ENCODE data around the gene ALX1. TPM values are rescaled to one million over a fixed set of nuclear protein-coding genes. Genes with fewer than 3 reads are reported as not detected.
A peak's percentile ranks its signal among the peaks of the same experiment; 100 is the strongest.

The ALX1 gene
- total RNA-seq, 4 donors from 2014 or later: not detected

DNA sequence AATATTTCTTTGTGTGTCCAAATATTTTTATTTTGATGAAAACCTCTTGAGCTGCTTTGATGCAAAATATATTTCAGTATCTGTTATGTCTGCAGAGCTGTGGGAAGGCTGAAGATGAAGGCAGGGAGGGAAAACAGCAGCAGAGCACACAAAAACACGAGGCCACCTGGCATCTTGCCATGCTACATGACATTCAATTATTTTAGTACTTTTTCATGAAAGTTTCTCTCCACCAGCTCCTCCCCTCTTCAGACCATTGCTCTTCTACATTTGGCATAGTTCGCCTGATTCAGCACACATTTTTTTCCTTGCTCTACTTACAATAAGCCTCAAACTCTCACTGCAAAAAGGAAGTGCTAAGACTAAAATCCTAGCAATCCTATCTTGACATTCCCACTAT, 4.6 kb upstream of the ALX1 start:
- Histone ChIP-seq H3K36me3 (no peaks in the 10 kb centered on the region), H3K9me3 (peaks cover 0 to 5% (median 0%) of the 10 kb centered on the region in 4 donors), H3K27me3 (peaks cover 0 to 13% of the 10 kb centered on the region in 2 donors), H3K27ac (no peak overlapping the region), H3K4me1 (peaks cover 0 to 10% (median 0%) of the 10 kb centered on the region in 4 donors), H3K4me3 (no peak overlapping the region)
- no peak for DNase-seq
- no peak for TF ChIP-seq POLR2A (IDR thresholded peaks at IDR 0.05)
- TF ChIP-seq, protein P1, sequence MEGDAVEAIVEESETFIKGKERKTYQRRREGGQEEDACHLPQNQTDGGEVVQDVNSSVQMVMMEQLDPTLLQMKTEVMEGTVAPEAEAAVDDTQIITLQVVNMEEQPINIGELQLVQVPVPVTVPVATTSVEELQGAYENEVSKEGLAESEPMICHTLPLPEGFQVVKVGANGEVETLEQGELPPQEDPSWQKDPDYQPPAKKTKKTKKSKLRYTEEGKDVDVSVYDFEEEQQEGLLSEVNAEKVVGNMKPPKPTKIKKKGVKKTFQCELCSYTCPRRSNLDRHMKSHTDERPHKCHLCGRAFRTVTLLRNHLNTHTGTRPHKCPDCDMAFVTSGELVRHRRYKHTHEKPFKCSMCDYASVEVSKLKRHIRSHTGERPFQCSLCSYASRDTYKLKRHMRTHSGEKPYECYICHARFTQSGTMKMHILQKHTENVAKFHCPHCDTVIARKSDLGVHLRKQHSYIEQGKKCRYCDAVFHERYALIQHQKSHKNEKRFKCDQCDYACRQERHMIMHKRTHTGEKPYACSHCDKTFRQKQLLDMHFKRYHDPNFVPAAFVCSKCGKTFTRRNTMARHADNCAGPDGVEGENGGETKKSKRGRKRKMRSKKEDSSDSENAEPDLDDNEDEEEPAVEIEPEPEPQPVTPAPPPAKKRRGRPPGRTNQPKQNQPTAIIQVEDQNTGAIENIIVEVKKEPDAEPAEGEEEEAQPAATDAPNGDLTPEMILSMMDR (IDR thresholded peaks at IDR 0.05): no peak

- no peak overlapping the region for H3K27ac ChIP-seq
- no peaks in the 10 kb centered on the region for H3K36me3 ChIP-seq
- H3K4me1 ChIP-seq: peaks cover 0 to 13% (median 0%) of the 10 kb centered on the region in 4 donors
- H3K27me3 ChIP-seq: peaks cover 0 to 22% of the 10 kb centered on the region in 2 donors
- no peak for DNase-seq
- peaks cover 0 to 5% (median 0%) of the 10 kb centered on the region in 4 donors for H3K9me3 ChIP-seq
- H3K4me3 ChIP-seq: no peak overlapping the region
- no peak for TF ChIP-seq POLR2A (IDR thresholded peaks at IDR 0.05)
- TF ChIP-seq, protein P1 (IDR thresholded peaks at IDR 0.05): no peak
These were observed 2.8 kb upstream of the ALX1 start for GRCh38 chr12:85277191-85277590.

GRCh38 chr12:85277900-85278597, 2.0 kb upstream of the ALX1 start:
- peaks cover 0 to 13% (median 0%) of the 10 kb centered on the region in 4 donors for H3K4me1 ChIP-seq
- H3K27me3 ChIP-seq: peaks cover 0 to 22% of the 10 kb centered on the region in 2 donors
- H3K4me3 ChIP-seq: no peak overlapping the region
- H3K27ac ChIP-seq: no peak overlapping the region
- peaks cover 0 to 5% (median 0%) of the 10 kb centered on the region in 4 donors for H3K9me3 ChIP-seq
- DNase-seq: peak in 2 of 3 donors; percentile 46 to 63
- no peaks in the 10 kb centered on the region for H3K36me3 ChIP-seq
- TF ChIP-seq POLR2A (IDR thresholded peaks at IDR 0.05): no peak

- no peaks in the 10 kb centered on the region for H3K36me3 ChIP-seq
- H3K9me3 ChIP-seq: peaks cover 0 to 5% (median 0%) of the 10 kb centered on the region in 4 donors
- H3K27ac ChIP-seq: no peak overlapping the region
- H3K27me3 ChIP-seq: peaks cover 0 to 22% of the 10 kb centered on the region in 2 donors
- H3K4me3 ChIP-seq: no peak overlapping the region
- peak in 1 of 3 donors; percentile 43 for DNase-seq
- H3K4me1 ChIP-seq: peaks cover 0 to 13% (median 0%) of the 10 kb centered on the region in 4 donors
- TF ChIP-seq, protein P1 (IDR thresholded peaks at IDR 0.05): no peak
- TF ChIP-seq POLR2A (IDR thresholded peaks at IDR 0.05): no peak
These were observed 1.2 kb upstream of the ALX1 start for GRCh38 chr12:85278598-85279448.

DNA sequence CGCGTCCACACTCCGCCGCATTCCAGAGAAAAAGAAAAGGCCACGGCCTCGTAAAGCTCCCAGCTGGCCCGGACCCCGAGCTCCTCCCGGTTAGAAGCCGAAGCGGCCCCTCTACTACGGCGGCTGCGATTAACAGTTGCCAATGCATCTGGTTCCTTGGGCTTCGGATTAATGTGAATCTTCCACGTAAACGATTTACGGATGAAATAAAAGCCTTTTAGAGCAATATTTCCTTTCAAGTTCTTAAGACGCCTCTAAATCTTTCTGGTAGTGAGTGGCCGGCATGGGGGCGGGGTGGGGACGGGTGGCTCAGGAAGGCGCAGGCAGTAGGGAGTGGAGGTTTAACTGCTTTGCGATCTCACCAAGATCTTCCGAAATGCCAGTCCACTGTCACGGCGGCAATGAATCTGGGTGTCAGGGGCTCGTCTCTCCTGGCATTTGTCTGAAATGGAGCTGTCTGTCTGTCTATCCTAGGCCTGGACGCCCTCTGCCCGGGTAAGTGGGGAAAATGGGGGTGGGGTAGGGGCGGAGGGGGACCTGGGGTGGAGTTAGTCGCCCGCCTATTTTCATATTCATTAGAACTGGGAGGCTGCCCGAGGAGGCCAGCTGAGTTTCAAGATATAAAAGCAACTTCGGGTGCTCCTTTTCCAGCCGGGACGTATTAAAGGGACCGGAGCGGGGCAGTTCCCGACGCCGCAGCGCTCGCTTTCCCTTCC, 413 bp upstream of the ALX1 start:
- peaks cover 0 to 13% (median 0%) of the 10 kb centered on the region in 4 donors for H3K4me1 ChIP-seq
- peak in 1 of 3 donors; percentile 35 for DNase-seq
- no peak for TF ChIP-seq POLR2A (IDR thresholded peaks at IDR 0.05)
- TF ChIP-seq, protein P1 (IDR thresholded peaks at IDR 0.05): no peak
- peaks cover 0 to 5% (median 0%) of the 10 kb centered on the region in 4 donors for H3K9me3 ChIP-seq
- peaks cover 0 to 22% of the 10 kb centered on the region in 2 donors for H3K27me3 ChIP-seq
- no peaks in the 10 kb centered on the region for H3K36me3 ChIP-seq
- H3K27ac ChIP-seq: no peak overlapping the region
- peak overlapping the region in 3 of 4 donors; percentile 4 to 54 (median 34) for H3K4me3 ChIP-seq
